ENCODE data around the gene RBM44. TPM values are rescaled to one million over a fixed set of nuclear protein-coding genes. Genes with fewer than 3 reads are reported as not detected.

RBM44 gene
- polyA plus RNA-seq, 1 donor from 2014 or later = 2.5 TPM

- Histone ChIP-seq H3K27me3 (ENCODE audit: insufficient read depth, low read depth, low read length) (no peaks in the 10 kb centered on the region), H3K9ac (ENCODE audit: low read length) (no peak overlapping the region), H3K9me3 (ENCODE audit: low read length) (no peaks in the 10 kb centered on the region), H3K9me2 (ENCODE audit: insufficient read depth, low read length) (no peaks in the 10 kb centered on the region), H3K36me3 (ENCODE audit: insufficient read depth, low read length) (no peaks in the 10 kb centered on the region), H3K79me2 (replicated peaks; ENCODE audit: insufficient read depth, low read length) (no peaks in the 10 kb centered on the region), H3K27ac (ENCODE audit: low read length) (no peak overlapping the region), H3K4me2 (ENCODE audit: low read length) (no peak overlapping the region), H3K4me3 (ENCODE audit: low read length) (no peak overlapping the region), H2AFZ (ENCODE audit: low read depth, low read length) (no peak overlapping the region), H3F3A (ENCODE audit: insufficient read depth, low read length, poor library complexity, severe bottlenecking) (no peaks in the 10 kb centered on the region), H4K20me1 (ENCODE audit: insufficient read depth) (no peaks in the 10 kb centered on the region)
- TF ChIP-seq RAD21 (conservative IDR thresholded peaks at IDR 0.05) = no peak
- no peak for TF ChIP-seq CTCF (IDR thresholded peaks at IDR 0.05; ENCODE audit: poor library complexity, severe bottlenecking)
- no peak for TF ChIP-seq MXI1 (conservative IDR thresholded peaks at IDR 0.05; ENCODE audit: poor library complexity, severe bottlenecking)
- TF ChIP-seq EZH2 (IDR thresholded peaks at IDR 0.05; ENCODE audit: borderline replicate concordance, insufficient read depth, low read length, poor library complexity, severe bottlenecking) = no peak
- no peak for TF ChIP-seq POLR2AphosphoS5 (IDR thresholded peaks at IDR 0.05)
- TF ChIP-seq REST (IDR thresholded peaks at IDR 0.05; ENCODE audit: borderline replicate concordance) = no peak
Observed at GRCh38 chr2:237873897-237874551, 75.4 kb downstream of the RBM44 start.

GRCh38 chr2:237874585-237875161 lies 76.1 kb downstream of the RBM44 start:
- no peak overlapping the region for H3K9ac ChIP-seq (ENCODE audit: low read length)
- no peaks in the 10 kb centered on the region for H3K36me3 ChIP-seq (ENCODE audit: insufficient read depth, low read length)
- H3K9me3 ChIP-seq (ENCODE audit: low read length) = no peaks in the 10 kb centered on the region
- no peak overlapping the region for H3K4me3 ChIP-seq (ENCODE audit: low read length)
- H2AFZ ChIP-seq (ENCODE audit: low read depth, low read length) = no peak overlapping the region
- H3F3A ChIP-seq (ENCODE audit: insufficient read depth, low read length, poor library complexity, severe bottlenecking) = no peaks in the 10 kb centered on the region
- H3K27ac ChIP-seq (ENCODE audit: low read length) = no peak overlapping the region
- no peak overlapping the region for H3K4me2 ChIP-seq (ENCODE audit: low read length)
- no peaks in the 10 kb centered on the region for H3K27me3 ChIP-seq (ENCODE audit: insufficient read depth, low read depth, low read length)
- TF ChIP-seq TAF1 (IDR thresholded peaks at IDR 0.05; ENCODE audit: low read depth) (no peak), POLR2AphosphoS5 (IDR thresholded peaks at IDR 0.05) (no peak), EZH2 (IDR thresholded peaks at IDR 0.05; ENCODE audit: borderline replicate concordance, insufficient read depth, low read length, poor library complexity, severe bottlenecking) (no peak), CTCF (IDR thresholded peaks at IDR 0.05; ENCODE audit: poor library complexity, severe bottlenecking) (no peak)
- no peaks in the 10 kb centered on the region for H4K20me1 ChIP-seq (ENCODE audit: insufficient read depth)
- H3K79me2 ChIP-seq (replicated peaks; ENCODE audit: insufficient read depth, low read length) = no peaks in the 10 kb centered on the region
- no peaks in the 10 kb centered on the region for H3K9me2 ChIP-seq (ENCODE audit: insufficient read depth, low read length)

Measured in neural cell (in vitro differentiated cells).